ENCODE data around the gene SNORC.
"Not testable (repeated sequence)": the region's sequence is repeated elsewhere in the genome, so short reads cannot be mapped to it uniquely, and the experiment has no call there.

SNORC gene

GRCh38 chr2:232838406-232838874 is 31.6 kb upstream of the SNORC start:
- no peak overlapping the region for H3K4me3 ChIP-seq (ENCODE audit: low read depth, low read length)
- TF ChIP-seq CTCF (conservative IDR thresholded peaks at IDR 0.05; ENCODE audit: low read depth, low read length) = no peak
- DNase-seq (ENCODE audit: low read depth) = peak; percentile 17

- DNase-seq (ENCODE audit: low read depth) = no peak
- H3K4me3 ChIP-seq (ENCODE audit: low read depth, low read length) = no peak overlapping the region
Measured at GRCh38 chr2:232839411-232840079, 30.5 kb upstream of the SNORC start.

GRCh38 chr2:232842689-232843088 is 27.4 kb upstream of the SNORC start:
- TF ChIP-seq CTCF (conservative IDR thresholded peaks at IDR 0.05; ENCODE audit: low read depth, low read length) = no peak
- H3K4me3 ChIP-seq (ENCODE audit: low read depth, low read length) = no peak overlapping the region
- peak; percentile 52 for DNase-seq (ENCODE audit: low read depth)

More at GRCh38 chr2:232839411-232840079, 30.5 kb upstream of the SNORC start:
- TF ChIP-seq CTCF (conservative IDR thresholded peaks at IDR 0.05; ENCODE audit: low read depth, low read length) = no peak

- DNase-seq (ENCODE audit: low read depth) = peak; percentile 30
- peak; percentile 50 for TF ChIP-seq CTCF (conservative IDR thresholded peaks at IDR 0.05; ENCODE audit: low read depth, low read length)
- no peak overlapping the region for H3K4me3 ChIP-seq (ENCODE audit: low read depth, low read length)
Measured at GRCh38 chr2:232843834-232844233, 26.2 kb upstream of the SNORC start.

GRCh38 chr2:232846055-232846454 is 24.0 kb upstream of the SNORC start:
- H3K4me3 ChIP-seq (ENCODE audit: low read depth, low read length) = no peak overlapping the region
- no peak for TF ChIP-seq CTCF (conservative IDR thresholded peaks at IDR 0.05; ENCODE audit: low read depth, low read length)
- no peak for DNase-seq (ENCODE audit: low read depth)

- no peak for TF ChIP-seq CTCF (conservative IDR thresholded peaks at IDR 0.05; ENCODE audit: low read depth, low read length)
- DNase-seq (ENCODE audit: low read depth) = peak; percentile 38
- no peak overlapping the region for H3K4me3 ChIP-seq (ENCODE audit: low read depth, low read length)
Measured at GRCh38 chr2:232850039-232850438, 20.0 kb upstream of the SNORC start.

GRCh38 chr2:232852081-232852480 is 18.0 kb upstream of the SNORC start:
- H3K4me3 ChIP-seq (ENCODE audit: low read depth, low read length); DNase-seq (ENCODE audit: low read depth): not testable (repeated sequence)

Measured in choroid plexus epithelial cell (primary cell).